Measurements from ENCODE around the gene LRRC49.
A peak's percentile ranks its signal among the peaks of the same experiment; 100 is the strongest.
"Not testable (repeated sequence)": the region's sequence is repeated elsewhere in the genome, so short reads cannot be mapped to it uniquely, and the experiment has no call there.

LRRC49 gene

GRCh38 chr15:70976851-70977250 lies 84.2 kb downstream of the LRRC49 start:
- no peak for DNase-seq (ENCODE audit: low spot score)

- no peak for DNase-seq (ENCODE audit: low spot score)
These were observed 102.9 kb downstream of the LRRC49 start for GRCh38 chr15:70995383-70995970.

- no peak for DNase-seq (ENCODE audit: low spot score)
These were observed 105.7 kb downstream of the LRRC49 start for GRCh38 chr15:70998319-70998718.

- no peak for DNase-seq (ENCODE audit: low spot score)
These were observed 109.7 kb downstream of the LRRC49 start for GRCh38 chr15:71002316-71002715.

GRCh38 chr15:71003319-71003718 lies 110.7 kb downstream of the LRRC49 start:
- no peak for DNase-seq (ENCODE audit: low spot score)

GRCh38 chr15:71004506-71004905 lies 111.9 kb downstream of the LRRC49 start:
- not testable (repeated sequence) for DNase-seq (ENCODE audit: low spot score)

GRCh38 chr15:71005895-71006294 lies 113.3 kb downstream of the LRRC49 start:
- DNase-seq (ENCODE audit: low spot score), result no peak

GRCh38 chr15:71008250-71008870 lies 115.7 kb downstream of the LRRC49 start:
- no peak for DNase-seq (ENCODE audit: low spot score)

GRCh38 chr15:71010472-71010871 lies 117.8 kb downstream of the LRRC49 start:
- DNase-seq (ENCODE audit: low spot score), result no peak

GRCh38 chr15:71010997-71011396 lies 118.4 kb downstream of the LRRC49 start:
- DNase-seq (ENCODE audit: low spot score), result no peak

GRCh38 chr15:71011503-71012155 lies 119.0 kb downstream of the LRRC49 start:
- peak; percentile 34 for DNase-seq (ENCODE audit: low spot score)

GRCh38 chr15:71013446-71013845 lies 120.8 kb downstream of the LRRC49 start:
- DNase-seq (ENCODE audit: low spot score), result no peak

GRCh38 chr15:71015342-71015741 lies 122.7 kb downstream of the LRRC49 start:
- no peak for DNase-seq (ENCODE audit: low spot score)

GRCh38 chr15:71031232-71031631 lies 138.6 kb downstream of the LRRC49 start:
- not testable (repeated sequence) for DNase-seq (ENCODE audit: low spot score)

- DNase-seq (ENCODE audit: low spot score), result not testable (repeated sequence)
These were observed 142.9 kb downstream of the LRRC49 start for GRCh38 chr15:71035478-71035877.

GRCh38 chr15:71042356-71042922 lies 149.8 kb downstream of the LRRC49 start:
- no peak for DNase-seq (ENCODE audit: low spot score)

- no peak for DNase-seq (ENCODE audit: low spot score)
These were observed 150.7 kb downstream of the LRRC49 start for GRCh38 chr15:71043373-71043772.

GRCh38 chr15:71044006-71044405 lies 151.4 kb downstream of the LRRC49 start:
- no peak for DNase-seq (ENCODE audit: low spot score)

- not testable (repeated sequence) for DNase-seq (ENCODE audit: low spot score)
These were observed 153.5 kb downstream of the LRRC49 start for GRCh38 chr15:71046146-71046545.

GRCh38 chr15:71048913-71049675 lies 156.5 kb downstream of the LRRC49 start:
- DNase-seq (ENCODE audit: low spot score), result no peak

- no peak for DNase-seq (ENCODE audit: low spot score)
These were observed 157.2 kb downstream of the LRRC49 start for GRCh38 chr15:71049706-71050422.

GRCh38 chr15:71050461-71050860 lies 157.8 kb downstream of the LRRC49 start:
- no peak for DNase-seq (ENCODE audit: low spot score)

Data from NAMALWA (cell line).